Immature natural killer cell (primary cell): ENCODE data around the gene ELF1. TPM values are rescaled to one million over a fixed set of nuclear protein-coding genes. Genes with fewer than 3 reads are reported as not detected.

Experiments
- DNase-seq, 3 donors: peaks; one replicate each; pipeline ENCODE4 v3.0.0; 2022; ENCODE audit warnings: mixed read lengths in 1 of 3
- H3K27ac Mint-ChIP-seq, 6 donors: one replicate each; pipeline ENCODE4 v1.8.0; 2020; ENCODE audit warnings: mixed read lengths in 6 of 6, mild to moderate bottlenecking in 5 of 6, inconsistent platforms in 4 of 6, moderate library complexity in 3 of 6
- H3K27me3 Mint-ChIP-seq, 3 donors: one replicate each; pipeline ENCODE4 v1.8.0; 2020 to 2021; ENCODE audit warnings: low read depth in 3 of 3, mild to moderate bottlenecking in 3 of 3, mixed read lengths in 3 of 3, moderate library complexity in 3 of 3, inconsistent platforms in 1 of 3
- H3K36me3 Mint-ChIP-seq, 3 donors: one replicate each; pipeline ENCODE4 v1.8.0; 2020; ENCODE audit warnings: mixed read lengths in 3 of 3, inconsistent platforms in 2 of 3, mild to moderate bottlenecking in 2 of 3
- H3K4me1 Mint-ChIP-seq, 2 donors: one replicate each; pipeline ENCODE4 v1.8.0; 2020; ENCODE audit warnings: inconsistent platforms in 2 of 2, mild to moderate bottlenecking in 2 of 2, mixed read lengths in 2 of 2, moderate library complexity in 1 of 2
- H3K4me3 Mint-ChIP-seq, 5 donors: one replicate each; pipeline ENCODE4 v1.8.0; 2020; ENCODE audit warnings: mild to moderate bottlenecking in 5 of 5, mixed read lengths in 5 of 5, inconsistent platforms in 3 of 5, moderate library complexity in 3 of 5
- H3K9me3 Mint-ChIP-seq, 6 donors: one replicate each; pipeline ENCODE4 v1.8.0; 2020; ENCODE audit warnings: mild to moderate bottlenecking in 6 of 6, mixed read lengths in 6 of 6, inconsistent platforms in 4 of 6, moderate library complexity in 3 of 6
- polyA plus RNA-seq, 3 donors: library from polyadenylated mRNA; unstranded; fragments of 300-500 nt; fragmentation: Illumina TruSeq; gene quantifications; one replicate each; pipeline ENCODE4 v1.2.3, GENCODE V29; 2021

The ELF1 gene
- polyA plus RNA-seq, 3 donors from 2014 or later, result 76.8 to 128 (median 92.9) TPM

DNA sequence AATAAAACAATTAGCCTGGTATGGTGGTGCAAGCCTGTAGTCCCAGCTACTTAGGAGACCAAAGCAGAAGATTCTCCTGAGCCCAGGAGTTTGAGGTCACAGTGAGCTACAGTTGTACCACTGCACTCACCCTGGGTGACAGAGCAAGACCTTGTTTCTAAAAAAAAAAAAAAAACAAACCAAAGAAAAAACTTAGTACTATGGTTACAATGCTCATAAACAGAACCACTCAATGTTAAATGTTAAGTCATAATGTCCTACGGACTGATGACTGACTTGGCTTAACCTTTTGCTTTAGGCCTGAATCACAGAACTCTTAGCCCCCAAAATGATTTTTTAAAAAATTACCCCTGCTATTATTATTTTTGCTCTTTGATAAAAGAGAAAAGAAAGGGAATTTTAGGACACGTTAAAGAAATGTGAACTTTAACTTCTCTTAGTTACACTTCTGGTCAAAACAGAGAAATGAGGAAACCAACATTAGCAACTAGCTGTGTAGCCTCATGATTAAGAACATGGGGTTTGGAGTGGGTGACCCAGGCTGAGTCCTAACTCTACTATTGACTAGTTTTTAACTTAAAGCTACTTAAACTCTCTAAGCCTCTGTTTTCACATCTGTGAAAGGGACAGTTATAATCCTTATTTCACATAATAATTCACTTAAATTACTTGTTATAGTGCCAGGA is 13.7 kb upstream of the ELF1 start:
- no peaks in the 10 kb centered on the region for H3K27me3 Mint-ChIP-seq
- no peaks in the 10 kb centered on the region for H3K9me3 Mint-ChIP-seq
- no peaks in the 10 kb centered on the region for H3K4me1 Mint-ChIP-seq
- DNase-seq, result no peak
- peaks cover 0 to 4% (median 0%) of the 10 kb centered on the region in 3 donors for H3K36me3 Mint-ChIP-seq
- H3K27ac Mint-ChIP-seq, result peak overlapping the region in 1 of 6 donors; percentile 1
- H3K4me3 Mint-ChIP-seq, result no peak overlapping the region

DNA sequence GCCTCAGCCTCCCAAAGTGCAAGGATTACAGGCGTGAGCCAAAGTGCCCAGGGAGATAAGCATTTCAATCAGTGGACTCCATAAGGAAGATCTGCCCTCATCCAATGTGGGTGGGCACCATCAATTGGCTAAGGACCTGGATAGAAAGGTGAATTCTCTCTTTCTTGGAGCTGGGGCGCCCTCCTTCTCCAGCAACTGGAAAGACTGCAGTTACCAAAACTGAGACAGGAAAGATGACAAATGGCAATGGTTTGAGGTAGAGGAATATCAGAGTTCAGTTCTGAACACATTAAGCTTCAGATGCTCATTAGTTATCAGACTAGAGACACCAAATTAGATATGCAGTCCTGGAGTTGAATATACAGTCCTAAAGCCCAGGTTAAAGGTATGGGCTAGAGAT is 10.5 kb upstream of the ELF1 start:
- peaks cover 0 to 1% (median 0%) of the 10 kb centered on the region in 3 donors for H3K27me3 Mint-ChIP-seq
- no peak for DNase-seq
- peak overlapping the region in 1 of 6 donors; percentile 13 for H3K27ac Mint-ChIP-seq
- peaks cover 6 to 14% of the 10 kb centered on the region in 2 donors for H3K4me1 Mint-ChIP-seq
- no peaks in the 10 kb centered on the region for H3K9me3 Mint-ChIP-seq
- no peak overlapping the region for H3K4me3 Mint-ChIP-seq
- H3K36me3 Mint-ChIP-seq, result peaks cover 0 to under 1% (median 0%) of the 10 kb centered on the region in 3 donors

DNA sequence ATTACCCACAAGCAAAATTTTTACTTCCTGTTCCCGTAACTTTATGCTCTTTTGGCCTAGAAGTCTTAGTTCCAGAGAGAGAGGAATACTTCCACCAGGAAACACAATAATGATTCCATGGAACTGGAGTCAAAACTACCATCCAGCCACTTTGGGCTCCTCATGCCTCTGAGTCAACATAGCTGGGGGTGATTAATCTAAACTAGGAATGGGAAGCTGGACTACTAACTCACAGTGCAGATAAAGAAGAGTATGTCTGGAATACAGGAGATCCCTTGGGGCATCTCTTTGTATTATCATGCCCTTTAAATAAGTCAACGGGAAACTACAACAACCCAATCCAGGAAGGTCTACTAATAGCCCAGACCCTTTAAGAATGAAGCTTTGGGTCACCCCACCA is 8.9 kb upstream of the ELF1 start:
- peak overlapping the region in 1 of 6 donors; percentile 14 for H3K27ac Mint-ChIP-seq
- no peak for DNase-seq
- peaks cover 0 to 1% (median 0%) of the 10 kb centered on the region in 3 donors for H3K27me3 Mint-ChIP-seq
- no peaks in the 10 kb centered on the region for H3K9me3 Mint-ChIP-seq
- H3K36me3 Mint-ChIP-seq, result no peaks in the 10 kb centered on the region
- H3K4me3 Mint-ChIP-seq, result no peak overlapping the region
- H3K4me1 Mint-ChIP-seq, result peaks cover 6 to 16% of the 10 kb centered on the region in 2 donors

DNA sequence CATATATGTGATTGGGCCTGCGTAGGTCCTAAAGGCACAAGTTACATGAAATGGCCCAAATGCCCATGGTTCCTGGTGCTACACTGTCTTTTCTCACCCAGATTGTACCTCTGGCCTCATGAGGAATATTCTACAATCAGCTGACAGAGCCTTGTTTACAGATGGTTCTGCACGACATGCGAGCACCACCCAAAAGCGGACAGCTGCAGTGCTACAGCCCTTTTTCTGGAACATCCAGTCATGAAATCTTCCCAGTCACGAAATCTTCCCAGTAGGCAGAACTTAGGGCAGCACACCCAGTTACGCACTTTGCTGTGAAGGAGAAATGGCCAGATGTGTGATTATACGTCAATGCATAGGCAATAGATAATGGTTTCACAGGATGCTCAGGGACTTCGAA is 7.7 kb upstream of the ELF1 start:
- Mint-ChIP-seq H3K4me1 (peaks cover 6 to 16% of the 10 kb centered on the region in 2 donors), H3K4me3 (no peak overlapping the region), H3K27me3 (peaks cover 0 to 3% (median 0%) of the 10 kb centered on the region in 3 donors), H3K9me3 (no peaks in the 10 kb centered on the region), H3K36me3 (no peaks in the 10 kb centered on the region), H3K27ac (no peak overlapping the region)
- no peak for DNase-seq

DNA sequence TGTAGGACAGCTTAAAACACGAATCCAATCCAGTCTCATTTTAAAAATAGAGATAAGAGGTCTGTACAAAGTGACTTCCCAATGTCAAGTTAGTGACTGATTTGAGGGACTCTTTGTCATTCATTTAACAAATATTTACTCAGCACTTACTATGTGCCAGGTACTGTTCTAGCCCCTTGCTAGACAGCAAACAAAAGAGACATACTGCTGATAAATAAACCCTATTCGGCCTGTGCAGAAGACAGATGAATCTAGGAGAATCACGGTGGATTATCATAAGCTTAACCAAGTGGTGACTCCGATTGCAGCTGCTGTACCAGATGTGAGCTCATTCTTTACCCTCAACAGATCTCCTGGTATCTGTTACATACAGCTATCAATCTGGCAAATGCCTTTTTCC is 6.4 kb upstream of the ELF1 start:
- no peak overlapping the region for H3K4me3 Mint-ChIP-seq
- H3K4me1 Mint-ChIP-seq, result peaks cover 6 to 16% of the 10 kb centered on the region in 2 donors

DNA sequence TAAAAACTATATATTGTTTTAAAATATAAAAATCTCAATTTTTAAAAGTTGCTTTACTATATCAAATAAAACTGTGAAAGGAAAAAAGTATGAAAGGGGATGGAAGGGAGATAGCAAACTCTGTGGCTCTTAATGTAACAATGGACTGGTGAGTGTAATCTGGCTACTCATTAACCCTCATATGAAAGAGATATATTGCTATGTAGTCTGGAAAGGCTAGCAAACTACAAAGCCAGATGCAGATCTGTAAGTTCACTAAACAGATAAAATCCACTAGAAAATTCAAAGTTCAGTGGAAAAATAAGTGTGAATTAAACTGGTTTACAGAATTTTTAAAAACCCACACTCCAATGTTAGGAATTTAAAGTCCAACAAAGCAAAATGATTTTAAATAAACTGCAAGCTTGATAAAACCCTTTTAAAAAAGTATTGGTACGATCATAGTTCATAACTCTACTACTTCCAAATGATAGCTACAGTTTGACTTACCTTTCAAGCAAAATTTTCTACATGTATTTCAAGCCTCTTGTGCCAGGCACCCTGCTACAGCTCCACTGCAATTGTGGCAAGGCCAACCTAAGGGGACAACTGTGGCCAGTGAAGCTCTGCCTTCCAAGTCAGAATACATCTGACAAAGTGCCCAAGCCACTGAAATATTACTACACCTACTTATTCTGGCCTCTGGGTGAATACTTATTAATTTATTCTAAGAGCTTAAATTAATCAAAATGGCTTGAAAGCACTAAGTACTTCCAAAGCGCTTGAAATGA is 647 bp upstream of the ELF1 start:
- Mint-ChIP-seq H3K4me1 (peaks cover 31 to 43% of the 10 kb centered on the region in 2 donors), H3K9me3 (no peaks in the 10 kb centered on the region), H3K27ac (peak overlapping the region in 3 of 6 donors; percentile 41 to 98 (median 96)), H3K36me3 (no peaks in the 10 kb centered on the region), H3K4me3 (peak overlapping the region in 3 of 5 donors; percentile 91 to 94 (median 94)), H3K27me3 (peaks cover 3 to 7% (median 4%) of the 10 kb centered on the region in 3 donors)
- DNase-seq, result no peak

More for the DNA sequence above, 6.4 kb upstream of the ELF1 start:
- Mint-ChIP-seq H3K9me3 (no peaks in the 10 kb centered on the region), H3K27me3 (peaks cover 0 to 3% (median 0%) of the 10 kb centered on the region in 3 donors), H3K27ac (no peak overlapping the region), H3K36me3 (no peaks in the 10 kb centered on the region)
- no peak for DNase-seq

DNA sequence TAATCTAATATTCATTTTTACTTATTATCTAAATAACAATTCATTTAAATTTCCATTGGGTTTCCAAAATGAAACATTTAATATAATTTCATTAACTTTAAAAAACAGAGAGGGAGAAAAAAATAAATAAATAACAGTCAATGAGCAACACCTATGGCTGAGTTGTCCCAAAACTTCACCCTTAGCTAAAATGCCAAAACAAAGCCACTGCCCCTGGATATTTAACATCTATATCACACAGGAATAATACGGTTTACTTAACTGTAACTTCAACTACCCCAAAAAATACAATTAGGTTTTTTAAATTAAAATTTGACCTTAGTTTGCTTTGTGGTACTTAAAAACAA is 541 bp downstream of the ELF1 start:
- H3K4me3 Mint-ChIP-seq, result peak overlapping the region; percentile 91 to 96 (median 94)
- H3K9me3 Mint-ChIP-seq, result no peaks in the 10 kb centered on the region
- H3K36me3 Mint-ChIP-seq, result no peaks in the 10 kb centered on the region
- DNase-seq, result no peak
- peaks cover 3 to 7% (median 4%) of the 10 kb centered on the region in 3 donors for H3K27me3 Mint-ChIP-seq
- H3K27ac Mint-ChIP-seq, result peak overlapping the region; percentile 87 to 99 (median 97)
- H3K4me1 Mint-ChIP-seq, result peaks cover 40 to 52% of the 10 kb centered on the region in 2 donors

DNA sequence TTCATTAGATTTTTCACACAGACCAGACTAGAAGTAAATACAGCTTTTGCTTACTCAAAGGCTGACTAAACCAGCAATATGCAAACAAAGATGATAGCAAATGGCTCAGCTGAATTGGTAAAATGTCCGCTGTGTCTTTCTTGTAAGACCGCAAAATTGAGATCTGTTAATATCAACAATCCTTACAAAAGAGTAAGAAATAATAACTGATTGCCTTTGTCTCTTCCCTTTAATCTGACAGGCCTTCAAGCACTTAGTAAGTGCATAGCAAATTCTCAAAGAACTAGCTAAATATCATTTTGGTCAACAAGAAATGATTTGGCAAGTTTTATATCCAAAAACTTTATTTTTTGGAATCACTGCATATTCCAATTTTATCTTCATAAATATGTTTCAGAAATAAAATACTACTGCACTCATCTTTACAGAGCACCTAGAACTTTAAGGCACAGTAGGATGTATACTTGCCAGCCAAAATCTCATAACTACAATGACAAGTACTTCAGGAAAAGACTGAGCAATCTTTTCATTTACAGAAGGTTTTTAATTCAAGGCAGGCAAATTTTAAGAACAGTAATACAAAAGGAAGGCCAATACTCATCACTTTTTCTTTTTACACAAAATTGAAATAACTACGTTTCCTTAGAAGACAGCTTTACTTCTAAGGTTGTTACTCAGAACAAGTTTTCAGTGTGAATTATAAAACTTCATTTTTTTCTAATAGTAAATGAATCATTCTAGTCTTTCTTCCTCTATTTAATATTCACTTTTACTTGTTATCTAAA is 1.1 kb downstream of the ELF1 start:
- Mint-ChIP-seq H3K4me3 (peak overlapping the region; percentile 91 to 96 (median 94)), H3K27me3 (peaks cover 3 to 7% (median 4%) of the 10 kb centered on the region in 3 donors), H3K36me3 (peaks cover 0 to 3% (median 0%) of the 10 kb centered on the region in 3 donors), H3K27ac (peak overlapping the region; percentile 87 to 98 (median 96)), H3K4me1 (peaks cover 44 to 58% of the 10 kb centered on the region in 2 donors), H3K9me3 (no peaks in the 10 kb centered on the region)
- peak in 1 of 3 donors; percentile 33 for DNase-seq

DNA sequence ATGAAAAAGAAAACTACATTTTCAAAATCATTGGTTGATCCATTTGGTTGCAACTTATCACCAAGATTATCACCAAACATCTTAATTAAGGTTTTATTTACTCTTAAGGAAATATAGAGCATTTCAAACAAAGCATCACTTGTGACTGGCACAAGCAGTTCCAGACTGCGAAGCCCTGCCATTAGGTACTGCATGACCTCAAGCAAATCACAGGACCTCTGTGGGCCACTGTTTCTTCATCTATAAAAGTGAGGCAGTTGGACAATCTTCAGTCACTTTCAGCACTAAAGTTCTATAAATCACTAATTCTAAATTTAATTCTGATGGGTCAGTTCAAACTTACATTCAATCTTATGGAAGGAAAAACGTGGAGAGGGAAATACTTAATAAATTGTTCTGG is 2.0 kb downstream of the ELF1 start:
- Mint-ChIP-seq H3K36me3 (peaks cover 3 to 7% (median 3%) of the 10 kb centered on the region in 3 donors), H3K4me3 (peak overlapping the region; percentile 91 to 96 (median 94)), H3K9me3 (no peaks in the 10 kb centered on the region), H3K27me3 (peaks cover 3 to 7% (median 3%) of the 10 kb centered on the region in 3 donors), H3K4me1 (peaks cover 48 to 66% of the 10 kb centered on the region in 2 donors), H3K27ac (peak overlapping the region; percentile 87 to 98 (median 96))
- DNase-seq, result peak; percentile 23 to 43 (median 39)

DNA sequence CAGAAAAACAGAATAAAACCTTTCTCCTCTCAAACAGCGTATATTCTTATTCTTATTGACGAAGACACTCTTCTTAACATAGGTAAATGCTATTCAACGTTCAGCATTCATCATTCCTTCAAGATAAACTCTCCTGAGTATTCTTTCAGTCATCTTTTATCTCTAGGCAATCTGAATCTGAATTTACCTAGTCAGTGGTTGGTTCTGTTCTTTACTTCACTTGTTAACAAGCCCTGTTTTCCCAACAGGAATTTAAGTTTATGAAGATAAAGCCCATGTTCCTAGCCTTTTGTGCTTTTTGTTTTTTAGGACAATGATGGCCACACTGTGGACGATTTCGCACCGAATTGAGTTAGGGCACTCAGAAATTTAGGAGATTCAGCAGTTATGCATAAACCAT is 3.2 kb downstream of the ELF1 start:
- no peak for DNase-seq
- H3K27ac Mint-ChIP-seq, result peak overlapping the region; percentile 88 to 96 (median 92)
- peaks cover 2 to 7% (median 3%) of the 10 kb centered on the region in 3 donors for H3K27me3 Mint-ChIP-seq
- H3K9me3 Mint-ChIP-seq, result no peaks in the 10 kb centered on the region
- peaks cover 4 to 13% (median 6%) of the 10 kb centered on the region in 3 donors for H3K36me3 Mint-ChIP-seq
- peaks cover 58 to 78% of the 10 kb centered on the region in 2 donors for H3K4me1 Mint-ChIP-seq
- peak overlapping the region; percentile 75 to 94 (median 88) for H3K4me3 Mint-ChIP-seq

DNA sequence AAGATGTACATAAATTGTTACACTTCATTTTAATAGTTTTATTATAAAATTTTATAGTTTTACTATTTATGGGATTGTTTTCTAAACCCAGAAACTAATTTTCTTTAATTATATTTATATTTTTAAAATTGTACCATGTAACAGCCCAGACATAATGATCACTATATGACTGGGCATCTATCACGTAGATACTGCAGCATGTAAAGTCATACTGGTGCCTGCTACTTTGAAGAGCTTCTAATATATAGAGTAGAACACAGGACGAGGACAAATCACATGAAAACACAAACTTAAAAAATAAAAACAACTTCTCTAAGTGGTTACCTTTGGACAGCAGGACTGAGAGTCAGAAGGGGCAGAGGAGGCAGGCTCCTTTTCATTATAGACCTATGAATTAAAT is 5.3 kb downstream of the ELF1 start:
- Mint-ChIP-seq H3K4me1 (peaks cover 62 to 90% of the 10 kb centered on the region in 2 donors), H3K9me3 (no peaks in the 10 kb centered on the region)

DNA sequence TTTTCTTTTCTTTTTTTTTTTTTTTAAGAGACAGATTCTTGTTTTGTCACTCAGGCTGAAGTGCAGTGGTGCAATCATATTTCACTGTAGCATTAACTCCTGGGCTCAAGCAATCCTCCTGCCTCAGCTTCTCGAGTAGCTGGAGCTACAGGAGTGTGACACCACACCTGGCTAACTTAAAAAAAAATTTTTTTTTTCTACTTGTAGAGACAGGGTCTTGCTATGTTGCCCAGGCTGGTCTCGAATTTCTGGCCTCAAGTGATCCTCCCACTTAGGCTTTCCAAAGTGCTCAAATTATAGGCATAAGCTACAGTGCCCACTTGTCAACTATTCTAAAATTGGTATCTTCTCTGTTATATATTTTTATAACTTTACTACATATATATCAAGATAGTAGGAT is 6.6 kb downstream of the ELF1 start:
- Mint-ChIP-seq H3K4me1 (peaks cover 72 to 97% of the 10 kb centered on the region in 2 donors), H3K9me3 (no peaks in the 10 kb centered on the region), H3K27ac (peak overlapping the region in 3 of 6 donors; percentile 1 to 60 (median 31)), H3K27me3 (peaks cover 2 to 7% (median 3%) of the 10 kb centered on the region in 3 donors), H3K36me3 (peaks cover 4 to 16% (median 10%) of the 10 kb centered on the region in 3 donors), H3K4me3 (no peak overlapping the region)
- no peak for DNase-seq

More for the DNA sequence above, 5.3 kb downstream of the ELF1 start:
- Mint-ChIP-seq H3K27me3 (peaks cover 2 to 7% (median 3%) of the 10 kb centered on the region in 3 donors), H3K27ac (peak overlapping the region; percentile 4 to 96 (median 80)), H3K36me3 (peaks cover 4 to 16% (median 10%) of the 10 kb centered on the region in 3 donors), H3K4me3 (peak overlapping the region; percentile 61 to 94 (median 81))
- no peak for DNase-seq

DNA sequence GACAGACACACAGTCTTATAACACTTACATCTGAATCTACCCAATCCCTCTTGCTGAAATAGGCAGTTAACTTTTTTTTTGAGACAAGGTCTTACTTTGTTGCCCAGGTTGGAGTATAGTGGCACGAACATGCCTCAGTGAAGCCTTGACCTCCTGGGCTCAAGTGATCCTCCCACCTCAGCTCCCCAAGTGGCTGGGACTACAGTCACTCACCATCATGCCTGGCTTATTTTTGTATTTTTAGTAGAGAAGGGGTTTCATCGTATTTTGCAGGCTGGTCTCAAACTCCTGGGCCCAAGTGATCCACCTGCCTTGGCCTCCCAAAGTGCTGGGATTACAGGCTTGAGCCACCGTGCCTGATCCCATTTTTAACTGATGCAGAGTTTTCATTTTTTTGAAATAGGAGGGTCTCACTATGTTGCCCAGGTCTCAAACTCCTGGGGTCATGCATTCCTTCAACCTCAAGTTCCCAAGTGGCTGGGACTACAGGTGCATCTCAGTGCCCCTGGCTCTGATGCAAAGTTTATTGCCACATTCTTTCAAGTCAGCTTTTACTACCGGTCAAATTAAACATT is 7.6 kb downstream of the ELF1 start:
- DNase-seq, result no peak
- Mint-ChIP-seq H3K4me1 (peaks cover 72 to 98% of the 10 kb centered on the region in 2 donors), H3K4me3 (peak overlapping the region in 1 of 5 donors; percentile 32), H3K27me3 (peaks cover 0 to 4% (median 0%) of the 10 kb centered on the region in 3 donors), H3K36me3 (peaks cover 4 to 16% (median 10%) of the 10 kb centered on the region in 3 donors), H3K9me3 (no peaks in the 10 kb centered on the region), H3K27ac (peak overlapping the region; percentile 34 to 62 (median 60))
